Epithelial cell of proximal tubule (primary cell): ENCODE data around the gene MAML3. TPM values are rescaled to one million over a fixed set of nuclear protein-coding genes. Genes with fewer than 3 reads are reported as not detected.

Experiments
- DNase-seq: peaks from one replicate; pipeline ENCODE4 v3.0.0-alpha.2; 2011; ENCODE audit warnings: low read depth
- H3K4me3 ChIP-seq: 2 replicates; pipeline ENCODE4 v1.5.1; 2011; ENCODE audit warnings: low read depth, mild to moderate bottlenecking, low read length
- CTCF ChIP-seq: conservative IDR thresholded peaks from 2 replicates; pipeline ENCODE4 v1.5.1; 2012; ENCODE audit warnings: low read depth, mild to moderate bottlenecking, low read length
- total RNA-seq: library from RNA; depleted of rRNA; stranded (reverse); fragments of >200 nt; gene quantifications from 2 replicates; pipeline ENCODE4 v1.2.3, GENCODE V29; 2015

Gene MAML3
- total RNA-seq = 1.0 and 1.2 TPM in 2 replicates

- H3K4me3 ChIP-seq = peak within 1 kb of the TSS; percentile 93
- no peak for TF ChIP-seq CTCF
- DNase-seq = no peak
These were observed at the start of gene MAML3 for GRCh38 chr4:140153718-140154571. MAML3 (minus strand) TSS chr4:140154184; CDS start chr4:140153327, 857 bp downstream.

- H3K4me3 ChIP-seq = no peak overlapping the region
- no peak for DNase-seq
- TF ChIP-seq CTCF = no peak
These were observed 45.0 kb upstream of the MAML3 start for GRCh38 chr4:140198942-140199341.

GRCh38 chr4:140195806-140196205, 41.8 kb upstream of the MAML3 start:
- TF ChIP-seq CTCF = no peak
- no peak overlapping the region for H3K4me3 ChIP-seq
- DNase-seq = no peak

- TF ChIP-seq CTCF = no peak
- no peak overlapping the region for H3K4me3 ChIP-seq
These were observed 35.8 kb upstream of the MAML3 start for GRCh38 chr4:140189805-140190204.

GRCh38 chr4:140188975-140189374, 35.0 kb upstream of the MAML3 start:
- DNase-seq = peak; percentile 83
- TF ChIP-seq CTCF = no peak

More at GRCh38 chr4:140189805-140190204, 35.8 kb upstream of the MAML3 start:
- DNase-seq = no peak

GRCh38 chr4:140187316-140187695, 33.3 kb upstream of the MAML3 start:
- H3K4me3 ChIP-seq = no peak overlapping the region
- TF ChIP-seq CTCF = no peak
- no peak for DNase-seq

More at GRCh38 chr4:140188975-140189374, 35.0 kb upstream of the MAML3 start:
- H3K4me3 ChIP-seq = no peak overlapping the region
